Smooth muscle cell (in vitro differentiated cells): ENCODE measurements around the gene SMIM14. TPM values are rescaled to one million over a fixed set of nuclear protein-coding genes. Genes with fewer than 3 reads are reported as not detected.
"Not testable (repeated sequence)": the region's sequence is repeated elsewhere in the genome, so short reads cannot be mapped to it uniquely, and the experiment has no call there.

Experiments
- DNase-seq: peaks from one replicate; lab custom pipeline; 2025; ENCODE audit not compliant: unreplicated experiment; lab: John Stamatoyannopoulos, UW
- H2AFZ ChIP-seq: fragments of 200-600 bp; sonication (generic); 2 replicates; pipeline ENCODE4 v1.6.0; 2016; ENCODE audit warnings: antibody characterized with exemption, low read depth, mild to moderate bottlenecking
- H3F3A ChIP-seq: fragments of 200-600 bp; sonication (generic); 2 replicates; pipeline ENCODE4 v1.6.0; 2017; ENCODE audit warnings: antibody characterized with exemption, low read depth
- H3K27ac ChIP-seq: fragments of 200-600 bp; sonication (generic); 2 replicates; pipeline ENCODE4 v1.5.1; 2016; ENCODE audit warnings: low read depth, mild to moderate bottlenecking
- H3K27me3 ChIP-seq: fragments of 200-600 bp; sonication (generic); 2 replicates; pipeline ENCODE4 v1.6.1; 2016; ENCODE audit warnings: low read depth, mild to moderate bottlenecking
- H3K36me3 ChIP-seq: fragments of 200-600 bp; sonication (generic); 2 replicates; pipeline ENCODE4 v1.5.1; 2016; ENCODE audit warnings: low read depth
- H3K4me1 ChIP-seq: fragments of 200-600 bp; sonication (generic); 2 replicates; pipeline ENCODE4 v1.5.1; 2016; ENCODE audit warnings: low read depth
- H3K4me2 ChIP-seq: fragments of 200-600 bp; sonication (generic); 2 replicates; pipeline ENCODE4 v1.6.0; 2016; ENCODE audit warnings: mild to moderate bottlenecking
- H3K4me3 ChIP-seq: fragments of 200-600 bp; sonication (generic); 2 replicates; pipeline ENCODE4 v1.5.1; 2016; ENCODE audit warnings: mild to moderate bottlenecking
- H3K79me2 ChIP-seq: fragments of 200-600 bp; sonication (generic); 2 replicates; pipeline ENCODE4 v1.6.0; 2016; ENCODE audit warnings: low read depth, mild to moderate bottlenecking
- H3K9ac ChIP-seq: fragments of 200-600 bp; sonication (generic); 2 replicates; pipeline ENCODE4 v1.6.0; 2016; ENCODE audit warnings: low read depth
- H3K9me3 ChIP-seq: fragments of 200-600 bp; sonication (generic); replicated peaks from 2 replicates; pipeline ENCODE4 v1.5.1; 2016; ENCODE audit warnings: low read depth
- H4K20me1 ChIP-seq: fragments of 200-600 bp; sonication (generic); 2 replicates; pipeline ENCODE4 v1.6.0; 2016; ENCODE audit warnings: low read depth
- CTCF ChIP-seq: fragments of 200-600 bp; sonication (generic); IDR thresholded peaks from 2 replicates; pipeline ENCODE4 v1.5.1; 2017; ENCODE audit warnings: borderline replicate concordance, mild to moderate bottlenecking, antibody characterized with exemption; ENCODE audit not compliant: insufficient read depth, poor library complexity, severe bottlenecking
- WGBS: methylation state at CpG from one replicate; pipeline ENCODE4 v1.1.7; 2016; ENCODE audit warnings: low lambda C conversion rate; 5-methylcytosine and 5-hydroxymethylcytosine counted together
- polyA plus RNA-seq: library from polyadenylated mRNA; unstranded; fragments of >200 nt; fragmentation: Nextera tagmentation; extraction: Ambion mirVana; gene quantifications from 2 replicates; pipeline ENCODE4 v1.2.1, GENCODE V29; 2016
- total RNA-seq: library from RNA; depleted of rRNA; stranded (reverse); fragments of >200 nt; gene quantifications from 2 replicates; pipeline ENCODE4 v1.2.3, GENCODE V29; 2014

SMIM14 gene
- total and polyA plus RNA-seq, 2 experiments from 2014 or later: 45.0 to 47.4 TPM

DNA sequence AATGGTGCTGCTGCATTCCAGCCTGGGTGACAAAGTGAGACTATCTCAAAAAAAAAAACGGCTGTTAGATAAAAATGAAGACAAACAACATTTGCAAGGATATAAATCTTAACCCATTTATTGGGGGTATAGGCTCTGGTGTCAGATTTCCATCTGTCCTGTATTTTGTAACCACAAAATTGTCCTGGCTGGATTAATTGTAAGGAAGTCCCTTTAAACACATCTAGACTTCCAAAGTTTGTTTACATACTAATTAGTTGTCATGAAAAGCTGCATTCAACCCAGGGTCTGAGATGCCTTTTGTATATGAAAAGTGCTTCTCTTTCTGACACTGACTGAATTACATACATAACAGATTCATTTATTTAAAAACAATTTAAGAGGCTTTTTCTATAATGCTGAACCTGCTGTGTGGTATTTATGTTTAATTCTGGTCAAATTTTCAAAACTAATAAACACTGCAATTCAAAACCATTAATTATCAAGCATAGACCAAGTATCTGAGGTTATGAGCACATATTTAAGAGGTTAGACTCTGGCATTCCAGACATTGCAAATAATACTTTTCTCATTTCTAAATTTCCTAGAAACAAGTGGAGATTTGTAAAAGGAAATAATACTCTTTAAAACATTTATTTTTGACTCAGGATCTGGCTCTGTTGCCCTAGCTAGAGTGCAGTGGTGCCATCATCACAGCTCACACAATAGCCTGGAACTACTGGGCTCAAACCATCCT lies 93.9 kb downstream of the SMIM14 start:
- H2AFZ ChIP-seq: no peak overlapping the region
- peaks cover 17% of the 10 kb centered on the region for H3K4me1 ChIP-seq
- peaks cover 5% of the 10 kb centered on the region for H4K20me1 ChIP-seq
- H3K36me3 ChIP-seq: no peaks in the 10 kb centered on the region
- H3K27ac ChIP-seq: peak overlapping the region; percentile 69
- H3K4me3 ChIP-seq: no peak overlapping the region
- 20% methylated on average over 1 of the region's 1 CpG for WGBS
- no peak overlapping the region for H3K9ac ChIP-seq
- no peaks in the 10 kb centered on the region for H3K27me3 ChIP-seq
- no peaks in the 10 kb centered on the region for H3K79me2 ChIP-seq
- DNase-seq: no peak
- H3K4me2 ChIP-seq: peak overlapping the region; percentile 25
- H3K9me3 ChIP-seq: no peaks in the 10 kb centered on the region
- H3F3A ChIP-seq: no peaks in the 10 kb centered on the region
- no peak for TF ChIP-seq CTCF

DNA sequence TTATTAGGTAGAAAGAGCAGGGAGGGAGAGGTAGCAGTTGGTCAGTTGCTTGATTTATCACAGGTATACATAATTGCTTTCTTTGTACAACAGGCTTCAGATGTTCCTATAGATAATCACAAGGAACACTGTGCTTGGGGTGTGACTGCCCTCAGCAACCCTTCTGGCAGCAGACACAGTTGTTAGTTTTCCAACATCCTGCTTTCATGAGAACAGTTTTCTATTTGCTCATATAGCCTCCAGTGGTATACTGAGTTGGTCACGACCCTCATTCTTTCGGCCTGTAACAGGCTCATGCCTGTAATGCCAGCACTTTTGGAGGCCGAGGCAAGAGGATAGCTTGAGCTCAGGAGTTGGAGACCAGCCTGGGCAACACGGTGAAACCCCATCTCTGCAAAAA lies 94.6 kb downstream of the SMIM14 start:
- H2AFZ ChIP-seq, H4K20me1 ChIP-seq, H3K36me3 ChIP-seq, H3K79me2 ChIP-seq, H3K27me3 ChIP-seq, H3F3A ChIP-seq, H3K9ac ChIP-seq, H3K4me3 ChIP-seq, DNase-seq, H3K9me3 ChIP-seq, H3K4me2 ChIP-seq: not testable (repeated sequence)
- peaks cover 17% of the 10 kb centered on the region for H3K4me1 ChIP-seq
- 82% methylated on average over 4 of the region's 4 CpGs for WGBS
- H3K27ac ChIP-seq: peak overlapping the region; percentile 69

GRCh38 chr4:39543034-39543433 lies 95.6 kb downstream of the SMIM14 start:
- H3K27me3 ChIP-seq: no peaks in the 10 kb centered on the region
- TF ChIP-seq CTCF: no peak

GRCh38 chr4:39542611-39543012 lies 96.1 kb downstream of the SMIM14 start:
- no peaks in the 10 kb centered on the region for H3K27me3 ChIP-seq
- H3K4me3 ChIP-seq: no peak overlapping the region
- H3K9me3 ChIP-seq: no peaks in the 10 kb centered on the region
- H3K79me2 ChIP-seq: no peaks in the 10 kb centered on the region
- no peaks in the 10 kb centered on the region for H3F3A ChIP-seq
- no peak overlapping the region for H3K4me2 ChIP-seq
- H2AFZ ChIP-seq: no peak overlapping the region
- peaks cover 17% of the 10 kb centered on the region for H3K4me1 ChIP-seq
- WGBS: 87% methylated on average over 4 of the region's 4 CpGs
- no peak for DNase-seq
- no peak overlapping the region for H3K27ac ChIP-seq
- no peak for TF ChIP-seq CTCF
- H3K9ac ChIP-seq: no peak overlapping the region
- no peaks in the 10 kb centered on the region for H3K36me3 ChIP-seq
- H4K20me1 ChIP-seq: peaks cover 5% of the 10 kb centered on the region

More at GRCh38 chr4:39543034-39543433, 95.6 kb downstream of the SMIM14 start:
- Histone ChIP-seq H2AFZ (no peak overlapping the region), H3K9ac (no peak overlapping the region), H3K9me3 (no peaks in the 10 kb centered on the region), H3K4me1 (peaks cover 17% of the 10 kb centered on the region), H4K20me1 (peaks cover 5% of the 10 kb centered on the region), H3K36me3 (no peaks in the 10 kb centered on the region), H3K27ac (no peak overlapping the region), H3K79me2 (no peaks in the 10 kb centered on the region), H3K4me3 (no peak overlapping the region), H3F3A (no peaks in the 10 kb centered on the region), H3K4me2 (no peak overlapping the region)
- no peak for DNase-seq
- 91% methylated on average over 5 of the region's 5 CpGs for WGBS
